Effector CD8-positive, alpha-beta T cell (primary cell): ENCODE data around the gene ACTR3.
A peak's percentile ranks its signal among the peaks of the same experiment; 100 is the strongest.
"Not testable (repeated sequence)": the region's sequence is repeated elsewhere in the genome, so short reads cannot be mapped to it uniquely, and the experiment has no call there.

Experiments
- DNase-seq: peaks from one replicate; lab custom pipeline; 2025; lab: John Stamatoyannopoulos, UW

The ACTR3 gene

GRCh38 chr2:113905886-113906285 is 16.0 kb downstream of the ACTR3 start:
- no peak for DNase-seq

GRCh38 chr2:113906647-113907046 is 16.8 kb downstream of the ACTR3 start:
- no peak for DNase-seq

- DNase-seq = no peak
Observed at GRCh38 chr2:113907297-113907696, 17.4 kb downstream of the ACTR3 start.

- DNase-seq = peak; percentile 4
Observed at GRCh38 chr2:113910110-113910717, 20.3 kb downstream of the ACTR3 start.

- DNase-seq = no peak
Observed at GRCh38 chr2:113910967-113911678, 21.2 kb downstream of the ACTR3 start.

GRCh38 chr2:113915082-113915819 is 25.4 kb downstream of the ACTR3 start:
- no peak for DNase-seq

GRCh38 chr2:113918229-113918628 is 28.3 kb downstream of the ACTR3 start:
- DNase-seq = no peak

GRCh38 chr2:113920996-113921395 is 31.1 kb downstream of the ACTR3 start:
- no peak for DNase-seq

GRCh38 chr2:113922335-113922734 is 32.4 kb downstream of the ACTR3 start:
- DNase-seq = no peak

- no peak for DNase-seq
Observed at GRCh38 chr2:113922784-113923183, 32.9 kb downstream of the ACTR3 start.

GRCh38 chr2:113925884-113926283 is 36.0 kb downstream of the ACTR3 start:
- no peak for DNase-seq

GRCh38 chr2:113926314-113926713 is 36.4 kb downstream of the ACTR3 start:
- no peak for DNase-seq

GRCh38 chr2:113930448-113930847 is 40.6 kb downstream of the ACTR3 start:
- no peak for DNase-seq

GRCh38 chr2:113937501-113937900 is 47.6 kb downstream of the ACTR3 start:
- DNase-seq = no peak

- DNase-seq = no peak
Observed at GRCh38 chr2:113940891-113941290, 51.0 kb downstream of the ACTR3 start.

GRCh38 chr2:113945784-113946183 is 55.9 kb downstream of the ACTR3 start:
- DNase-seq = not testable (repeated sequence)

GRCh38 chr2:113950906-113951305 is 61.0 kb downstream of the ACTR3 start:
- DNase-seq = not testable (repeated sequence)

GRCh38 chr2:113961000-113961399 is 71.1 kb downstream of the ACTR3 start:
- DNase-seq = no peak

- DNase-seq = no peak
Observed at GRCh38 chr2:113962692-113963480, 73.0 kb downstream of the ACTR3 start.

- no peak for DNase-seq
Observed at GRCh38 chr2:113963965-113964364, 74.1 kb downstream of the ACTR3 start.

GRCh38 chr2:113964436-113964835 is 74.5 kb downstream of the ACTR3 start:
- DNase-seq = no peak

GRCh38 chr2:113965228-113965627 is 75.3 kb downstream of the ACTR3 start:
- no peak for DNase-seq
